ENCODE data around the gene PLAAT2. TPM values are rescaled to one million over a fixed set of nuclear protein-coding genes. Genes with fewer than 3 reads are reported as not detected.

The PLAAT2 gene
- total RNA-seq, 1 donor from 2014 or later: not detected

- Mint-ChIP-seq H3K9me3 (ENCODE audit: unreplicated experiment) (no peaks in the 10 kb centered on the region), H3K27me3 (ENCODE audit: unreplicated experiment) (peaks cover 38% of the 10 kb centered on the region), H3K27ac (ENCODE audit: unreplicated experiment) (no peak overlapping the region), H3K36me3 (ENCODE audit: unreplicated experiment) (no peaks in the 10 kb centered on the region), H3K4me3 (ENCODE audit: unreplicated experiment) (no peak overlapping the region), H3K4me1 (ENCODE audit: unreplicated experiment) (no peaks in the 10 kb centered on the region)
- TF ChIP-seq, protein P1, sequence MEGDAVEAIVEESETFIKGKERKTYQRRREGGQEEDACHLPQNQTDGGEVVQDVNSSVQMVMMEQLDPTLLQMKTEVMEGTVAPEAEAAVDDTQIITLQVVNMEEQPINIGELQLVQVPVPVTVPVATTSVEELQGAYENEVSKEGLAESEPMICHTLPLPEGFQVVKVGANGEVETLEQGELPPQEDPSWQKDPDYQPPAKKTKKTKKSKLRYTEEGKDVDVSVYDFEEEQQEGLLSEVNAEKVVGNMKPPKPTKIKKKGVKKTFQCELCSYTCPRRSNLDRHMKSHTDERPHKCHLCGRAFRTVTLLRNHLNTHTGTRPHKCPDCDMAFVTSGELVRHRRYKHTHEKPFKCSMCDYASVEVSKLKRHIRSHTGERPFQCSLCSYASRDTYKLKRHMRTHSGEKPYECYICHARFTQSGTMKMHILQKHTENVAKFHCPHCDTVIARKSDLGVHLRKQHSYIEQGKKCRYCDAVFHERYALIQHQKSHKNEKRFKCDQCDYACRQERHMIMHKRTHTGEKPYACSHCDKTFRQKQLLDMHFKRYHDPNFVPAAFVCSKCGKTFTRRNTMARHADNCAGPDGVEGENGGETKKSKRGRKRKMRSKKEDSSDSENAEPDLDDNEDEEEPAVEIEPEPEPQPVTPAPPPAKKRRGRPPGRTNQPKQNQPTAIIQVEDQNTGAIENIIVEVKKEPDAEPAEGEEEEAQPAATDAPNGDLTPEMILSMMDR (IDR thresholded peaks at IDR 0.05): no peak
- peak; percentile 13 for DNase-seq (ENCODE audit: extremely low spot score, unreplicated experiment)
These were observed 5.6 kb downstream of the PLAAT2 start for GRCh38 chr11:63557570-63557969.

- peak; percentile 64 for DNase-seq (ENCODE audit: extremely low spot score, unreplicated experiment)
- H3K27ac Mint-ChIP-seq (ENCODE audit: unreplicated experiment): no peak overlapping the region
- TF ChIP-seq, protein P1 (IDR thresholded peaks at IDR 0.05): no peak
- H3K36me3 Mint-ChIP-seq (ENCODE audit: unreplicated experiment): no peaks in the 10 kb centered on the region
- H3K27me3 Mint-ChIP-seq (ENCODE audit: unreplicated experiment): peaks cover 32% of the 10 kb centered on the region
- no peaks in the 10 kb centered on the region for H3K4me1 Mint-ChIP-seq (ENCODE audit: unreplicated experiment)
- H3K4me3 Mint-ChIP-seq (ENCODE audit: unreplicated experiment): no peak overlapping the region
- no peaks in the 10 kb centered on the region for H3K9me3 Mint-ChIP-seq (ENCODE audit: unreplicated experiment)
These were observed 6.7 kb downstream of the PLAAT2 start for GRCh38 chr11:63556404-63557013.

- Mint-ChIP-seq H3K27ac (ENCODE audit: unreplicated experiment) (no peak overlapping the region), H3K4me3 (ENCODE audit: unreplicated experiment) (no peak overlapping the region), H3K36me3 (ENCODE audit: unreplicated experiment) (no peaks in the 10 kb centered on the region), H3K27me3 (ENCODE audit: unreplicated experiment) (peaks cover 29% of the 10 kb centered on the region), H3K9me3 (ENCODE audit: unreplicated experiment) (no peaks in the 10 kb centered on the region), H3K4me1 (ENCODE audit: unreplicated experiment) (no peaks in the 10 kb centered on the region)
- DNase-seq (ENCODE audit: extremely low spot score, unreplicated experiment): peak; percentile 53
- TF ChIP-seq, protein P1 (IDR thresholded peaks at IDR 0.05): no peak
These were observed 8.3 kb downstream of the PLAAT2 start for GRCh38 chr11:63554877-63555223.

- no peak overlapping the region for H3K4me3 Mint-ChIP-seq (ENCODE audit: unreplicated experiment)
- TF ChIP-seq, protein P1 (IDR thresholded peaks at IDR 0.05): no peak
- H3K9me3 Mint-ChIP-seq (ENCODE audit: unreplicated experiment): no peaks in the 10 kb centered on the region
- DNase-seq (ENCODE audit: extremely low spot score, unreplicated experiment): no peak
- H3K36me3 Mint-ChIP-seq (ENCODE audit: unreplicated experiment): no peaks in the 10 kb centered on the region
- H3K4me1 Mint-ChIP-seq (ENCODE audit: unreplicated experiment): no peaks in the 10 kb centered on the region
- H3K27ac Mint-ChIP-seq (ENCODE audit: unreplicated experiment): no peak overlapping the region
- H3K27me3 Mint-ChIP-seq (ENCODE audit: unreplicated experiment): peaks cover 27% of the 10 kb centered on the region
These were observed 9.4 kb downstream of the PLAAT2 start for GRCh38 chr11:63553759-63554158.

DNA sequence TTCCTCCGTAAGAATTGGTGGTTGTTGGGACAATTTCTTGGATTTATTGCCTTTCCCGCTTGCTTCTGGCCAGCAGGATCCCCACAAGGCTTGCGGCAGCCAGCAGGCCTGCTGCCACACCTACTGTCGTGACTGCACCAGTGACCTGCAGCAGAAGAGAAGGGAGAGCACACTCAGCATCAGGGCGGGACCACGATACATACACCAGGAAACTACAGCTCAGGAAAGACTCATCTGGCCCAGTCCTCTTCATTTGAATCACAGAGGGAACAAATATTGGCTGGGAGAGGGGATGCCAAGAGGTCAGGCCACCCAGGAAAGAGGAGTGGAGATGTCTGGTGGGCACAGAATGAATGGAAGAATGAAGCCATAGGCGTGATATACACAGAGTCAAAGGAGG, 10.3 kb downstream of the PLAAT2 start:
- Mint-ChIP-seq H3K27ac (ENCODE audit: unreplicated experiment) (no peak overlapping the region), H3K36me3 (ENCODE audit: unreplicated experiment) (no peaks in the 10 kb centered on the region), H3K9me3 (ENCODE audit: unreplicated experiment) (no peaks in the 10 kb centered on the region), H3K27me3 (ENCODE audit: unreplicated experiment) (peaks cover 29% of the 10 kb centered on the region), H3K4me3 (ENCODE audit: unreplicated experiment) (no peak overlapping the region), H3K4me1 (ENCODE audit: unreplicated experiment) (no peaks in the 10 kb centered on the region)
- TF ChIP-seq, protein P1 (IDR thresholded peaks at IDR 0.05): no peak
- no peak for DNase-seq (ENCODE audit: extremely low spot score, unreplicated experiment)

Measured in osteocyte (in vitro differentiated cells).